Umbilical cord (tissue), 2 donors: ENCODE measurements around the gene MYO1E. TPM values are rescaled to one million over a fixed set of nuclear protein-coding genes. Genes with fewer than 3 reads are reported as not detected.
A peak's percentile ranks its signal among the peaks of the same experiment; 100 is the strongest.
"Not testable (repeated sequence)": the region's sequence is repeated elsewhere in the genome, so short reads cannot be mapped to it uniquely, and the experiment has no call there.

ENCODE experiments used
- DNase-seq: peaks from one replicate; pipeline ENCODE4 v3.0.0-alpha.2; 2015; ENCODE audit warnings: low spot score
- total RNA-seq: library from RNA; depleted of rRNA; stranded (reverse); fragments of >200 nt; gene quantifications from one replicate; pipeline ENCODE4 v1.2.3, GENCODE V29; 2014; ENCODE audit warnings: low replicate concordance; ENCODE audit not compliant: insufficient read depth

The MYO1E gene
- total RNA-seq, 1 donor from 2014 or later: 103 TPM

GRCh38 chr15:59350421-59350732, 22.3 kb downstream of the MYO1E start:
- peak; percentile 28 for DNase-seq

GRCh38 chr15:59349680-59350420, 22.8 kb downstream of the MYO1E start:
- DNase-seq: peak; percentile 77

- DNase-seq: no peak
Observed at GRCh38 chr15:59347915-59348314, 24.8 kb downstream of the MYO1E start.

- no peak for DNase-seq
Observed at GRCh38 chr15:59346951-59347350, 25.7 kb downstream of the MYO1E start.

GRCh38 chr15:59345326-59345725, 27.3 kb downstream of the MYO1E start:
- DNase-seq: no peak

GRCh38 chr15:59344311-59344710, 28.4 kb downstream of the MYO1E start:
- DNase-seq: no peak

GRCh38 chr15:59340325-59340724, 32.3 kb downstream of the MYO1E start:
- DNase-seq: no peak

- peak; percentile 33 for DNase-seq
Observed at GRCh38 chr15:59339252-59339672, 33.4 kb downstream of the MYO1E start.

GRCh38 chr15:59338414-59338813, 34.3 kb downstream of the MYO1E start:
- DNase-seq: no peak

GRCh38 chr15:59336725-59337124, 35.9 kb downstream of the MYO1E start:
- not testable (repeated sequence) for DNase-seq

GRCh38 chr15:59335207-59335786, 37.4 kb downstream of the MYO1E start:
- no peak for DNase-seq

GRCh38 chr15:59334076-59334415, 38.6 kb downstream of the MYO1E start:
- DNase-seq: no peak

GRCh38 chr15:59333401-59334075, 39.1 kb downstream of the MYO1E start:
- no peak for DNase-seq

GRCh38 chr15:59332009-59332408, 40.7 kb downstream of the MYO1E start:
- DNase-seq: no peak

- no peak for DNase-seq
Observed at GRCh38 chr15:59330649-59331048, 42.0 kb downstream of the MYO1E start.

- DNase-seq: peak; percentile 59
Observed at GRCh38 chr15:59329570-59330350, 42.9 kb downstream of the MYO1E start.

GRCh38 chr15:59329091-59329490, 43.6 kb downstream of the MYO1E start:
- DNase-seq: no peak

- no peak for DNase-seq
Observed at GRCh38 chr15:59327942-59328341, 44.7 kb downstream of the MYO1E start.

GRCh38 chr15:59326856-59327255, 45.8 kb downstream of the MYO1E start:
- no peak for DNase-seq

GRCh38 chr15:59322056-59322759, 50.5 kb downstream of the MYO1E start:
- DNase-seq: no peak

GRCh38 chr15:59321000-59321689, 51.5 kb downstream of the MYO1E start:
- no peak for DNase-seq
